ENCODE data around the gene AZGP1. TPM values are rescaled to one million over a fixed set of nuclear protein-coding genes. Genes with fewer than 3 reads are reported as not detected.
"Not testable (repeated sequence)": the region's sequence is repeated elsewhere in the genome, so short reads cannot be mapped to it uniquely, and the experiment has no call there.

Gene AZGP1
- total RNA-seq, 1 donor: not detected

DNA sequence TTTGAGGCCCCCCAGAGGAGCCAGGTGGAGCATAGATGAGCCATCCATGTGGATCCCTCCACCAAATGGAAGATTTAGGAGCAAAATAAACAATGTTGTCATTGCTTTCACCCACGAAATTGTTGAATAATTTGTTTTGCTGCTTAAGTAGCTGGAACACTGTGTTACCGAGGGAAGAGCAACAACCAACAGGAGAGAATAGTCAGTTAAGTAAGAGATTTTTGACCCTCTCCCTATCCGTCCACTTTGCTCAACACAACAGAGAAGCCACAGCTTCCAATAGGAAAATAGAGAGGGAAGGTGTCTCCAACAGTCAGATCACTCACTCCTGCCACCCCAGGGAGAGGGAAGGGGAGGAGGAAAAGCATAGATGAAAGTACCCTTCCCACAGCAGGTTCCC is 35.7 kb upstream of the AZGP1 start:
- no peak for DNase-seq (ENCODE audit: low read depth)
- no peak overlapping the region for H3K4me3 ChIP-seq (ENCODE audit: low read depth, low read length)
- TF ChIP-seq, protein P1, sequence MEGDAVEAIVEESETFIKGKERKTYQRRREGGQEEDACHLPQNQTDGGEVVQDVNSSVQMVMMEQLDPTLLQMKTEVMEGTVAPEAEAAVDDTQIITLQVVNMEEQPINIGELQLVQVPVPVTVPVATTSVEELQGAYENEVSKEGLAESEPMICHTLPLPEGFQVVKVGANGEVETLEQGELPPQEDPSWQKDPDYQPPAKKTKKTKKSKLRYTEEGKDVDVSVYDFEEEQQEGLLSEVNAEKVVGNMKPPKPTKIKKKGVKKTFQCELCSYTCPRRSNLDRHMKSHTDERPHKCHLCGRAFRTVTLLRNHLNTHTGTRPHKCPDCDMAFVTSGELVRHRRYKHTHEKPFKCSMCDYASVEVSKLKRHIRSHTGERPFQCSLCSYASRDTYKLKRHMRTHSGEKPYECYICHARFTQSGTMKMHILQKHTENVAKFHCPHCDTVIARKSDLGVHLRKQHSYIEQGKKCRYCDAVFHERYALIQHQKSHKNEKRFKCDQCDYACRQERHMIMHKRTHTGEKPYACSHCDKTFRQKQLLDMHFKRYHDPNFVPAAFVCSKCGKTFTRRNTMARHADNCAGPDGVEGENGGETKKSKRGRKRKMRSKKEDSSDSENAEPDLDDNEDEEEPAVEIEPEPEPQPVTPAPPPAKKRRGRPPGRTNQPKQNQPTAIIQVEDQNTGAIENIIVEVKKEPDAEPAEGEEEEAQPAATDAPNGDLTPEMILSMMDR (IDR thresholded peaks at IDR 0.05; ENCODE audit: insufficient read depth, low read length): no peak

DNA sequence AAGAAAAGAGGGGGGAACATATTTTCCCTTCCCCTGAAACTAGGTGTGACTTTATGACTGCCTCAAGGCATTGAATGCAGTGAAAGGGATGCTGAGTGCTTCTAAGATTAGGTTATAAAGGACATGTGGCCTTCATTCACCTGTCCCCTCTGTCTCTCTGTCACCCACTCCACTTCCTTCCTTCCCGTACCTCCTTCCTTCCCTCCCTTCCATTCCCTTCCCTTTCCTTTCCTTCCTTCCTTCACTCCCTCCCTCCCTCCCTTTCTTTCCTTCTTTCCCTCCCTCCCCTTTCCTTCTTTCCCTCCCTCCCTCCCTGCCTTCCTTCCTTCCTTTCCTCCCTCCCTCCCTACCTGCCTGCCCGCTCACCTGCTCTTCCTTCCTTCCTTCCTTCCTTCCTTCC is 35.1 kb upstream of the AZGP1 start:
- TF ChIP-seq, protein P1 (IDR thresholded peaks at IDR 0.05; ENCODE audit: insufficient read depth, low read length): no peak
- no peak overlapping the region for H3K4me3 ChIP-seq (ENCODE audit: low read depth, low read length)
- no peak for DNase-seq (ENCODE audit: low read depth)

DNA sequence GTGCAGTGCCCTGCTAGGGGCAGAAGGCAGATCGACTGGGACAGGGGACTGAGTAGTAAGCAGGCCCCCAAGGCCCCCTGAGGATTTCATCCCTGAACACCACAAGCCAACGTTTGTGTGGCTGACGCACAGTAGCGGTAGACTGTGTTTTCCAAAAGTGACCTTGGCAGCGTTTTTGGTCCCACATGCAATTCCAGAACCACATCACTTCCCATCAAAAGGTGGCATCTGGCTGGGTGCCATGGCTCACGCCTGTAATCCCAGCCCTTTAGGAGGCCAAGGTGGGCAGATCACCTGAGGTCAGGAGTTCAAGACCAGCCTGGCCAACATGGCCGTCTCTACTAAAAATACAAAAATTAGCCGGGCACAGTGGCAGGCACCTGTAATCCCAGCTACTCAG is 34.1 kb upstream of the AZGP1 start:
- DNase-seq (ENCODE audit: low read depth); H3K4me3 ChIP-seq (ENCODE audit: low read depth, low read length): not testable (repeated sequence)

DNA sequence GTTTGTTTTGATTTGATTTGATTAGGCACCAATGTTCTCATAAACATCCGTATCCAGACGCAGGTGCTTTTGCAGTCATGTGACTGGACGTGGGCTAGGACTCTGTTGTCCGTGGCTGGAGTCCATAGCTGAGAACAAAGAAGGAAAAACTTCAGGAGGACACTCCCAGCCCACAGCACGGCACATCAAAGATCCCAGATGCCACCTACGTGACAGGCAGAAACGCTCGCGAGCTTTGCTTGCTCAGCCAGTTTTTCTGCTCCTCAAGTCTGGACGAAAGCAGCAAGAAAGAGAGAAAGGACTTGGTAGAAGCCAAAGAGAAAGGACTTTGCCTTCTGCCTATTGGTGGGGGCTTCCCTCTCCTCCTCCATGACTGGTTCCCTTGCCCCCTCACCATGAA is 32.7 kb upstream of the AZGP1 start:
- TF ChIP-seq, protein P1 (IDR thresholded peaks at IDR 0.05; ENCODE audit: insufficient read depth, low read length): no peak
- no peak overlapping the region for H3K4me3 ChIP-seq (ENCODE audit: low read depth, low read length)
- no peak for DNase-seq (ENCODE audit: low read depth)

DNA sequence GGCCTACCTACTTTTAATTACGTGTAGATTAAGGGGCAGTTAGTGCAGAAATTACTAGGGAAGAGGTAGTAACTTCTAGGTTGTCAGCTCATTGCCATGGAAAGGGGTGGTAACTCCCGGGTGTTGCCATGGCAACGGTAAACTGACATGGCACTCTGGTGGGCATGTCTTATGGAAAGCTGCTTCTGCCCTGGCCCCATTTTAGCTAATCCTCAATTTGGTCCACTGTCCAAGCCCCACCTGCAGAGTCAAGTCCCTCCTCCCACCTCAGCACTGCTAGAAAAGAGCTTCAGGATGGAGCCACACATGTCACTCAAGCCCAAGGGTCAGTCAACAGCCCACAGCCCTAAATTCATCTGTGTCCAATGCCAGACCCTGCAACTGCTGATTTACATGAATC is 32.1 kb upstream of the AZGP1 start:
- TF ChIP-seq, protein P1 (IDR thresholded peaks at IDR 0.05; ENCODE audit: insufficient read depth, low read length): no peak
- no peak overlapping the region for H3K4me3 ChIP-seq (ENCODE audit: low read depth, low read length)
- no peak for DNase-seq (ENCODE audit: low read depth)

DNA sequence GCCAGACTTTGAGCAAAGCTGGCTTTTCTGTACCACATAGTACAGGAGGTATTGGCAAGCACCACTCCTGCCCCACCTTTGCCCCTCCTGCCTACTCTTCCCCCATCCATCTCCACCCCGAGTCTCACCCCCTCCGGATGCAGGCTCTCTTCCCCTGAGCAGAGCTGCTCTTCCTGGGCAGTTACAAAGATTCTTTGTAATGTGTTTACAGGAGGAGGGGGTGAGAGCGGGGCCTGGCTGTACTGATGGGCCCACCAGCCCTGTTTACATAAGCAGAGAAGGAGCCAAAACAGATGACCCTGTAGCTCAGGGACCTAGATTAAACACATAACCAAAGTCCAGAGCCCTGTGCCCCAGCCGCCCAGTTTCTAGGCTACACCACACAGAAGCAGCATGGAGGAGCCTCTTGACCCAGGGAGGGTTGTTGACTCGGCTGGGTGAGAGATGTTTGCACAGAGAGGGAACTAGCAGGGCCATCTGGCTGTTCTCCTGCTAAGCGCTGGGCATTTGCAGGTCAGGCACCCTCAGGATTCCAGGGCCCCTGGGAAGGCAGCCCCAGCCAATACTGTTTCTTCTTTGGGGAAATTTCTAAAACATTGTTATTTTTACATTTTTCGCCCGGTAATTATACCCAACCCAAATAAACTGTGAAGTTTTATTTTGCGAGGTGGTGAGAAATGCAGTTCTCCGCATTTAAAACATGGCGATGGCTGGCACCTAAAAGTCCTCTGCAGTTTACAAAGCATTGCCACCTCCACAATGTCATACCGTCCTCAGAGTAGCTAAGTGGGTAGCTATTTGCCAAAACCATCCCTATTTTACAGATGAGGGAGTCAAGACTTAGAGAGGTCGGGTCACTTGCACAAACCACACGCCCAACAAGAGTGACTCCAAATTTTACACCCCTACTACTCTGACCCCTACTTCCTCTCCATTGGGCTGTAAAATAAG is 28.2 kb upstream of the AZGP1 start:
- TF ChIP-seq, protein P1 (IDR thresholded peaks at IDR 0.05; ENCODE audit: insufficient read depth, low read length): no peak
- no peak for DNase-seq (ENCODE audit: low read depth)
- no peak overlapping the region for H3K4me3 ChIP-seq (ENCODE audit: low read depth, low read length)

DNA sequence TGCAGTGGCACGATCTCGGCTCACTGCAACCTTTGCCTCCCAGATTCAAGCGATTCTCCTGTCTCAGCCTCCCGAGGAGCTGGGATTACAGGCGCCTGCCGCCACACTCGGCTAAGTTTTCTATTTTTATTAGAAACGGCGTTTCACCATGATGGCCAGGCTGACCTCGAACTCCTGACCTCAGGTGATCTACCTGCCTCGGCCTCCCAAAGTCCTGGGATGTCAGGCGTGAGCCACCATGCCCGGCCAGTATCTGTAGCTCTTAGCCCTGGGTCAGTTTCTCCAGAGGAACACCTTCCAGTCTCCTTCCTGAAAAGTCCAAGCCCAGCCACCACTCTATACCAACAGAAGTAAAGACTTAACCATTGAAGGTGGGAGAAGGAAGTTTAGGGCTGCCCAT is 24.4 kb upstream of the AZGP1 start:
- H3K4me3 ChIP-seq (ENCODE audit: low read depth, low read length): no peak overlapping the region
- TF ChIP-seq, protein P1 (IDR thresholded peaks at IDR 0.05; ENCODE audit: insufficient read depth, low read length): no peak

More for the DNA sequence above, 24.4 kb upstream of the AZGP1 start:
- no peak for DNase-seq (ENCODE audit: low read depth)

Measured in fibroblast of the aortic adventitia (primary cell).